Measurements from ENCODE around the gene C2CD4C. TPM values are rescaled to one million over a fixed set of nuclear protein-coding genes. Genes with fewer than 3 reads are reported as not detected.

Gene C2CD4C
- total RNA-seq, 3 donors from 2014 or later: 0.17 to 1.7 (median 0.65) TPM

DNA sequence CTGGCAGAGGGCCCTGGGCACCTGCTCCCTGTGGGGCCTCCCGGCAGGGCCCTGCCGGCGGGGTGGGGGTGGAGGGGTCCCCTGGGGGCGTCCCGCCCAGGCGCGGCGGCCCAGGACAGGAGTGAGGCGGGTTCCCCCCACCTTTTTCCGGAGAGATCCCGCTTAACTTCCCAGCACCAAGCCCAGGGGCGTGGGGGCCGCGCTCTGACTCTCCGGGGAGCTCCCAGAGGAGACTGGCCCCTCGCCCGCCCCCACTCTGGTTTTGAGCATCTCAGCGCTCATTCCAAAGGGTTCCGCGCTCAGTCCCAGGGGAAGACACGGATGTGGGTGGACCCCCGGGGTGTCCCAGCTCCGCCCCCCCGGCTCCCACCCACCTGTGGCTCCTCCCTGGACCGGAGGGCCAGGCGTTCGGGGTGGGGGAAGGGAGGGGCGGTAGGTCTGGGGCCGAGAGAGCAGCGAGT, 476 bp downstream of the C2CD4C start:
- no peak for ATAC-seq

DNA sequence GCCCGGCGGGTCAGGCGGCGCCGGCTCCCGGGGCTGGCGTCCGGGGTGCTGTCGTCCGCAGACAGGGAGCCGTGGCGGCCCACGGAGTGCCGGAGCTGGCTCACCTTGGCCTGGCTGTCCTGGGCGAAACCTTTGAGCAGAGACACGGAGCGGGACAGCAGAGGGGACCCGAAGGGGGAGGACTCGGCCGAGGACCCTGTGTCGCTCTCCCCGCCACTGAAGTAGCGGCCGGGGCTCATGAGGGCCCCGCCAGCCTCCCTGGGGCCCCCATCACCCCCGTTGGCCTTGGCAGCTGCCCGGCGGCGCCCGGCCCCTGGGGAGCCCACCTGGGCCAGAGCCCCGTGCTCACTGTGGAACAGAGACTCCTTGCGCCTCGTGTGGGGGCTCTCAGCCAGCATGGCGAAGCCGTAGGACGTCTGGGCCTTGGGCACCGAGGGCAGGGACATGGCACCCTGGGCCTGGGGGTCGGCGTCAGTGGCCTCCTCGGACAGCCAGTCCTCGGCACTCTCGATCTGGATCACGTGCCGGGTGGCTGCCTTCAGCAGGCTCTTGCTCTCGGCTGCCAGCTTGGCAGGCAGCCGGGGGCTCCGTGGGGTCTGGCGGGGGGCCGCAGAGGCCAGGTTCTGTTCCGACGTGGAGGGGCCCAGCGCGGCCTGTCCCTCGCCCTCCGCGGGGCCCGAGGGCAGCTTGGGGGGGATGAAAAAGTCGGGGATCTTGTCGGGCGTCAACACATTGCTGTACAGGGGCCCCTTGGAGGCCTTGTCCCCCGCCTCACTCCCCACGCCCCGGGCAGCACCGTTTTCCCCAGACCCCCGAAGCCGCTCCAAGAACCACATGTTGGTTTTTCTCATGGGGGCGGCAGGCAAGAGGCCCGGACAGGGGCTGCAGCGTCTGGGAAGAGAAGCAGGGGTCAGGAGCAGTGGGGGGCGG, 1.2 kb downstream of the C2CD4C start:
- no peaks in the 10 kb centered on the region for H3K36me3 ChIP-seq (ENCODE audit: low read depth)
- no peak overlapping the region for H3K4me3 ChIP-seq
- ATAC-seq (no peak), DNase-seq (peak in 1 of 3 donors; percentile 41)
- no peaks in the 10 kb centered on the region for H3K9me3 ChIP-seq
- intact Hi-C loops (cut with DNase I, micrococcal nuclease): no loop called here
- H3K4me1 ChIP-seq (ENCODE audit: low read depth): peaks cover 17% of the 10 kb centered on the region
- TF ChIP-seq CTCF (IDR thresholded peaks at IDR 0.05): no peak

More for the DNA sequence above, 476 bp downstream of the C2CD4C start:
- no peaks in the 10 kb centered on the region for H3K36me3 ChIP-seq (ENCODE audit: low read depth)
- intact Hi-C loops (cut with DNase I, micrococcal nuclease): no loop called here
- H3K4me3 ChIP-seq: no peak overlapping the region
- no peak for TF ChIP-seq CTCF (IDR thresholded peaks at IDR 0.05)
- peak in 1 of 3 donors; percentile 31 for DNase-seq
- H3K9me3 ChIP-seq: no peaks in the 10 kb centered on the region
- H3K4me1 ChIP-seq (ENCODE audit: low read depth): peaks cover 17% of the 10 kb centered on the region

DNA sequence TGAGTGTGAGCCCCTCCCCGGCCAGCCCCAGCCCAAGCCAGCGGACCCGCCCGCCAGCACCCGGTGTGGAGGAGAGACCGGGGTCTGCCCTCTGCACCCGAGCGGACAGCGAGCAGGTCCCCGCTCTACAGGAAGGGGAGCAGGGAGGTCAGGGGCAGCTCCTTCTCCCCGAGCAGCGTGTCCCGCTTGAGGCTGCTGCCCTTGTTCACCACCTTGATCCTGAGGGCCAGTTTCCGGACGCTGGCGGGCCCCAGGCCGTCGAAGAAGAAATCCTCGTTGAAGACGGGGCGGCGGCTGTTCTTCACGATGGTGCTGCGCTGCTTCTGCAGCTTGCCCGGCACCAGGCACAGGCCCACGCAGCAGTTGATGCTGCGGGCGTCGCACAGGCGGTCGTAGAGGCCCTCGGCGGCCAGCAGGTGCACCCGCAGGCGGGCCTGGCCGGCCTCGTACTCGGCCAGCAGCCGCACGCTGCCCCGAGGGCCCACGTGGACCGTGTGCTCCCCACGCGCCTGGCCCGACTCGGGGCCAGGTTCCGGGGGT, 1.9 kb downstream of the C2CD4C start:
- TF ChIP-seq CTCF (IDR thresholded peaks at IDR 0.05): no peak
- Histone ChIP-seq H3K9me3 (no peaks in the 10 kb centered on the region), H3K36me3 (ENCODE audit: low read depth) (no peaks in the 10 kb centered on the region), H3K4me3 (no peak overlapping the region), H3K4me1 (ENCODE audit: low read depth) (peaks cover 17% of the 10 kb centered on the region)
- ATAC-seq: no peak
- intact Hi-C loops (cut with DNase I, micrococcal nuclease): no loop called here
- peak in 1 of 3 donors; percentile 41 for DNase-seq

DNA sequence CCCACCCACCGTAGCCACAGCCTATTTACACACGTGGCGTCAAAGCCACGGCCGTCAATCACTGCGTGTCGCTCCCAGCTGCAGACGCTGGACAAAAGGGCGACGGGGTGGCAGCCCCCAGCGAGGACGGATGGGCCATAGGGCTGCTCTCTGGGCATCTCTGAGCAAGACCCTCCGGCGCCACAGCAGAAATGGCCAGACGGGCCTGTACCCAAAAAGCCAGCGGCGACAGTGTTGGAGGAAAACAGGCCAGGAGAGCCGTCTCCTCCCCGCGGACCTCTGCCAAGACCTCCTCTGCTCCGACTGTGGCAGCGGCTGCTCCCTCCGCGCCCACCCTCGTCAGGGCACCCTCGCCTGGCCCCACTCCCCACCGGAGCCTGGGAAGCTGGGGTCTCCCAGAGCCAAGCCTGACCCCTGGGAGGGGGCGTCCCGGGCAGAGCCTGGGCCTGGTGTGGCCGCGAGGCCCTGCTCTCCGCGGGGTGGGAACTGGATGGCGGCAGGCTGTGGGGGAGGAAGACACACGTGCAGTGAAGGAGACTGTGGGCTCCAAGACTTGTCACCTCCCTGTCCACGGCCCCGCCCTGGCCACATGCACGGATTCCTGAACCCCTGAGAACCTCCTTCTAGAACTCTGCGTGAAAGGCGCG, 2.7 kb downstream of the C2CD4C start:
- DNase-seq: peak in 1 of 3 donors; percentile 43
- intact Hi-C loops (cut with DNase I, micrococcal nuclease): no loop called here
- Histone ChIP-seq H3K4me1 (ENCODE audit: low read depth) (peaks cover 17% of the 10 kb centered on the region), H3K9me3 (no peaks in the 10 kb centered on the region), H3K36me3 (ENCODE audit: low read depth) (no peaks in the 10 kb centered on the region), H3K4me3 (no peak overlapping the region)
- peak; percentile 6 for ATAC-seq
- no peak for TF ChIP-seq CTCF (IDR thresholded peaks at IDR 0.05)

- ATAC-seq (peak; percentile 76), DNase-seq (peak; percentile 29 to 59 (median 57))
- no peaks in the 10 kb centered on the region for H3K9me3 ChIP-seq
- intact Hi-C loops (cut with DNase I, micrococcal nuclease): no loop called here
- no peak for TF ChIP-seq CTCF (IDR thresholded peaks at IDR 0.05)
- H3K4me3 ChIP-seq: no peak overlapping the region
- H3K36me3 ChIP-seq (ENCODE audit: low read depth): no peaks in the 10 kb centered on the region
- H3K4me1 ChIP-seq (ENCODE audit: low read depth): peaks cover 17% of the 10 kb centered on the region
Observed at GRCh38 chr19:405121-405965, 3.6 kb downstream of the C2CD4C start.
